ENCODE data around the gene CHKA.

CHKA gene

GRCh38 chr11:68043349-68044144 lies 77.6 kb downstream of the CHKA start:
- DNase-seq = peak; percentile 50

GRCh38 chr11:68043029-68043348 lies 78.2 kb downstream of the CHKA start:
- no peak for DNase-seq

- no peak for DNase-seq
Measured at GRCh38 chr11:68042219-68043028, 78.8 kb downstream of the CHKA start.

GRCh38 chr11:68041617-68042218 lies 79.5 kb downstream of the CHKA start:
- DNase-seq = no peak

GRCh38 chr11:68040957-68041591 lies 80.1 kb downstream of the CHKA start:
- DNase-seq = no peak

GRCh38 chr11:68040101-68040956 lies 80.9 kb downstream of the CHKA start:
- DNase-seq = peak; percentile 31

GRCh38 chr11:68039526-68040086 lies 81.6 kb downstream of the CHKA start:
- no peak for DNase-seq

- DNase-seq = peak; percentile 84
Measured at GRCh38 chr11:68038718-68039525, 82.3 kb downstream of the CHKA start, which contains the start of gene TCIRG1. TSS of gene TCIRG1 (plus strand) at chr11:68039025. CDS start at chr11:68041272, 2,247 bp downstream.

GRCh38 chr11:68038226-68038717 lies 82.9 kb downstream of the CHKA start:
- DNase-seq = no peak

GRCh38 chr11:68037411-68038225 lies 83.6 kb downstream of the CHKA start:
- DNase-seq = no peak

GRCh38 chr11:68036717-68037239 lies 84.4 kb downstream of the CHKA start:
- peak; percentile 32 for DNase-seq

GRCh38 chr11:68036141-68036716 lies 85.0 kb downstream of the CHKA start:
- no peak for DNase-seq

GRCh38 chr11:68035266-68035876 lies 85.8 kb downstream of the CHKA start:
- DNase-seq = no peak

- DNase-seq = no peak
Measured at GRCh38 chr11:68033708-68034045, 87.5 kb downstream of the CHKA start.

GRCh38 chr11:68032997-68033707 lies 88.0 kb downstream of the CHKA start:
- no peak for DNase-seq

- no peak for DNase-seq
Measured at GRCh38 chr11:68032003-68032402, 89.2 kb downstream of the CHKA start.

- peak; percentile 65 for DNase-seq
Measured at GRCh38 chr11:68031144-68031464, 90.1 kb downstream of the CHKA start.

Measured in hematopoietic multipotent progenitor cell treated with erythropoietin and hydrocortisone succinate and interleukin-3 and kit ligand, for 8 days (in vitro differentiated cells).